ENCODE measurements around the gene RASL11B.

Gene RASL11B

DNA sequence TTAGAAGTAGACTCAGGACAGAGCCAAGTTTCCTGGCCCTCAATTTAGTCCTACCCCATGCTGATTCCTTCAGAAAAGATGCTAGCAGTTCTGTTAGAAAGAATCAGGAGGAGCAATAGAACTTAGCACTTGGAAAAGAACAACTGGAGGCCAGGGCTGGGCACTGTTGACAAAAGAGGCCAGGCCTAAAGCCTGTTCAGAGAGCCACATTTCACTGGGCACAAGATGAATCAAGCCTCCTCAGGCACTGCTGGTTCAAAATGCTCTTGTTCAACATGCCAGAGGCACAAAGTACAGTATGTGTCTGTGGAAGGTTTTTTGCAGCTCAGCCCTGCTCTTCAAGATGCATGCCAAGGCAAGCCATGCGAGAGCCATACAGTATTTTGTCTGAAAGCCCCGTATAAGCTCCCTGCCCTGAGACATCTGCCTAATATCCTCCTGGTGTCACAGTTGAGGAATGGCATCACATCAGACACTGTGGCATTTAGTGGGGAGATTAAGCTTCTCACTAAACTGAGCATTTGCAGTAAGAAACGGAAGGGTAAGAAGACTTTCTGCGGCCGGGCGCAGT, 53.7 kb downstream of the RASL11B start:
- DNase-seq, result no peak

All from inflammatory macrophage (primary cell).